ENCODE measurements around the gene KCNE3. TPM values are rescaled to one million over a fixed set of nuclear protein-coding genes. Genes with fewer than 3 reads are reported as not detected.

The KCNE3 gene
- total and polyA plus RNA-seq, 4 donors, result 3.4 to 16.1 (median 4.2) TPM

GRCh38 chr11:74462631-74463030 lies 4.7 kb downstream of the KCNE3 start:
- H3K4me1 ChIP-seq (ENCODE audit: control insufficient read depth, insufficient read depth, low read length), result peaks cover 12% of the 10 kb centered on the region
- H3K27me3 ChIP-seq (ENCODE audit: control insufficient read depth, insufficient read depth, low read length), result peaks cover 12% of the 10 kb centered on the region
- H3K4me3 ChIP-seq (ENCODE audit: low read depth, low read length), result no peak overlapping the region
- no peaks in the 10 kb centered on the region for H3K36me3 ChIP-seq (ENCODE audit: control insufficient read depth, insufficient read depth, low read length)
- no peak overlapping the region for H3K27ac ChIP-seq (ENCODE audit: low read depth, low read length)
- H3K9me3 ChIP-seq (ENCODE audit: control insufficient read depth, insufficient read depth, low read length), result no peaks in the 10 kb centered on the region
- WGBS (ENCODE audit: insufficient coverage), result 68% methylated on average over 5 of the region's 5 CpGs
- DNase-seq (ENCODE audit: low read depth in 4 of 6, low spot score in 6 of 6), result no peak

GRCh38 chr11:74462009-74462408 lies 5.3 kb downstream of the KCNE3 start:
- DNase-seq (ENCODE audit: low read depth in 4 of 6, low spot score in 6 of 6), result no peak
- peaks cover 5% of the 10 kb centered on the region for H3K4me1 ChIP-seq (ENCODE audit: control insufficient read depth, insufficient read depth, low read length)
- peaks cover 8% of the 10 kb centered on the region for H3K27me3 ChIP-seq (ENCODE audit: control insufficient read depth, insufficient read depth, low read length)
- H3K27ac ChIP-seq (ENCODE audit: low read depth, low read length), result no peak overlapping the region
- no peak overlapping the region for H3K4me3 ChIP-seq (ENCODE audit: low read depth, low read length)
- H3K9me3 ChIP-seq (ENCODE audit: control insufficient read depth, insufficient read depth, low read length), result no peaks in the 10 kb centered on the region
- no peaks in the 10 kb centered on the region for H3K36me3 ChIP-seq (ENCODE audit: control insufficient read depth, insufficient read depth, low read length)
- WGBS (ENCODE audit: insufficient coverage), result 72% methylated on average over 2 of the region's 2 CpGs

GRCh38 chr11:74460481-74461154 lies 6.7 kb downstream of the KCNE3 start:
- no peak overlapping the region for H3K4me3 ChIP-seq (ENCODE audit: low read depth, low read length)
- WGBS (ENCODE audit: insufficient coverage), result 97% methylated on average over 2 of the region's 2 CpGs
- H3K9me3 ChIP-seq (ENCODE audit: control insufficient read depth, insufficient read depth, low read length), result no peaks in the 10 kb centered on the region
- H3K4me1 ChIP-seq (ENCODE audit: control insufficient read depth, insufficient read depth, low read length), result no peaks in the 10 kb centered on the region
- no peaks in the 10 kb centered on the region for H3K36me3 ChIP-seq (ENCODE audit: control insufficient read depth, insufficient read depth, low read length)
- DNase-seq (ENCODE audit: low read depth in 4 of 6, low spot score in 6 of 6), result no peak
- H3K27me3 ChIP-seq (ENCODE audit: control insufficient read depth, insufficient read depth, low read length), result no peaks in the 10 kb centered on the region
- no peak overlapping the region for H3K27ac ChIP-seq (ENCODE audit: low read depth, low read length)

- Histone ChIP-seq H3K4me3 (ENCODE audit: low read depth, low read length) (no peak overlapping the region), H3K9me3 (ENCODE audit: control insufficient read depth, insufficient read depth, low read length) (no peaks in the 10 kb centered on the region), H3K36me3 (ENCODE audit: control insufficient read depth, insufficient read depth, low read length) (no peaks in the 10 kb centered on the region), H3K27ac (ENCODE audit: low read depth, low read length) (no peak overlapping the region), H3K4me1 (ENCODE audit: control insufficient read depth, insufficient read depth, low read length) (no peaks in the 10 kb centered on the region), H3K27me3 (ENCODE audit: control insufficient read depth, insufficient read depth, low read length) (no peaks in the 10 kb centered on the region)
- DNase-seq (ENCODE audit: low read depth in 4 of 6, low spot score in 6 of 6), result no peak
- 96% methylated on average over 2 of the region's 4 CpGs for WGBS (ENCODE audit: insufficient coverage)
Measured at GRCh38 chr11:74460065-74460464, 7.3 kb downstream of the KCNE3 start.

- H3K27me3 ChIP-seq (ENCODE audit: control insufficient read depth, insufficient read depth, low read length), result no peaks in the 10 kb centered on the region
- H3K27ac ChIP-seq (ENCODE audit: low read depth, low read length), result no peak overlapping the region
- H3K4me1 ChIP-seq (ENCODE audit: control insufficient read depth, insufficient read depth, low read length), result no peaks in the 10 kb centered on the region
- H3K36me3 ChIP-seq (ENCODE audit: control insufficient read depth, insufficient read depth, low read length), result no peaks in the 10 kb centered on the region
- 33% methylated on average over 1 of the region's 1 CpG for WGBS (ENCODE audit: insufficient coverage)
- DNase-seq (ENCODE audit: low read depth in 4 of 6, low spot score in 6 of 6), result no peak
- H3K9me3 ChIP-seq (ENCODE audit: control insufficient read depth, insufficient read depth, low read length), result no peaks in the 10 kb centered on the region
- no peak overlapping the region for H3K4me3 ChIP-seq (ENCODE audit: low read depth, low read length)
Measured at GRCh38 chr11:74459584-74459983, 7.8 kb downstream of the KCNE3 start.

GRCh38 chr11:74457356-74457755 lies 10.0 kb downstream of the KCNE3 start:
- H3K4me1 ChIP-seq (ENCODE audit: control insufficient read depth, insufficient read depth, low read length), result no peaks in the 10 kb centered on the region
- no peak overlapping the region for H3K27ac ChIP-seq (ENCODE audit: low read depth, low read length)
- H3K9me3 ChIP-seq (ENCODE audit: control insufficient read depth, insufficient read depth, low read length), result no peaks in the 10 kb centered on the region
- WGBS (ENCODE audit: insufficient coverage), result 46% methylated on average over 5 of the region's 6 CpGs
- peak in 2 of 6 donors; percentile 30 to 76 for DNase-seq (ENCODE audit: low read depth in 4 of 6, low spot score in 6 of 6)
- H3K4me3 ChIP-seq (ENCODE audit: low read depth, low read length), result no peak overlapping the region
- H3K36me3 ChIP-seq (ENCODE audit: control insufficient read depth, insufficient read depth, low read length), result no peaks in the 10 kb centered on the region
- no peaks in the 10 kb centered on the region for H3K27me3 ChIP-seq (ENCODE audit: control insufficient read depth, insufficient read depth, low read length)

- H3K9me3 ChIP-seq (ENCODE audit: control insufficient read depth, insufficient read depth, low read length), result no peaks in the 10 kb centered on the region
Measured at GRCh38 chr11:74453373-74453975, 13.9 kb downstream of the KCNE3 start.

GRCh38 chr11:74452366-74452765 lies 15.0 kb downstream of the KCNE3 start:
- Histone ChIP-seq H3K36me3 (ENCODE audit: control insufficient read depth, insufficient read depth, low read length) (no peaks in the 10 kb centered on the region), H3K4me1 (ENCODE audit: control insufficient read depth, insufficient read depth, low read length) (no peaks in the 10 kb centered on the region), H3K4me3 (ENCODE audit: low read depth, low read length) (no peak overlapping the region), H3K27ac (ENCODE audit: low read depth, low read length) (no peak overlapping the region), H3K27me3 (ENCODE audit: control insufficient read depth, insufficient read depth, low read length) (no peaks in the 10 kb centered on the region), H3K9me3 (ENCODE audit: control insufficient read depth, insufficient read depth, low read length) (no peaks in the 10 kb centered on the region)
- no peak for DNase-seq (ENCODE audit: low read depth in 4 of 6, low spot score in 6 of 6)
- WGBS (ENCODE audit: insufficient coverage), result 83% methylated on average over 2 of the region's 3 CpGs

More at GRCh38 chr11:74453373-74453975, 13.9 kb downstream of the KCNE3 start:
- Histone ChIP-seq H3K27ac (ENCODE audit: low read depth, low read length) (no peak overlapping the region), H3K36me3 (ENCODE audit: control insufficient read depth, insufficient read depth, low read length) (no peaks in the 10 kb centered on the region), H3K27me3 (ENCODE audit: control insufficient read depth, insufficient read depth, low read length) (no peaks in the 10 kb centered on the region), H3K4me1 (ENCODE audit: control insufficient read depth, insufficient read depth, low read length) (no peaks in the 10 kb centered on the region), H3K4me3 (ENCODE audit: low read depth, low read length) (no peak overlapping the region)
- 41% methylated on average over 7 of the region's 10 CpGs for WGBS (ENCODE audit: insufficient coverage)
- peak in 2 of 6 donors; percentile 23 to 51 for DNase-seq (ENCODE audit: low read depth in 4 of 6, low spot score in 6 of 6)

GRCh38 chr11:74450318-74450717 lies 17.0 kb downstream of the KCNE3 start:
- no peak overlapping the region for H3K27ac ChIP-seq (ENCODE audit: low read depth, low read length)
- WGBS (ENCODE audit: insufficient coverage), result 95% methylated on average over 3 of the region's 6 CpGs
- no peaks in the 10 kb centered on the region for H3K9me3 ChIP-seq (ENCODE audit: control insufficient read depth, insufficient read depth, low read length)
- no peak overlapping the region for H3K4me3 ChIP-seq (ENCODE audit: low read depth, low read length)
- DNase-seq (ENCODE audit: low read depth in 4 of 6, low spot score in 6 of 6), result no peak
- no peaks in the 10 kb centered on the region for H3K27me3 ChIP-seq (ENCODE audit: control insufficient read depth, insufficient read depth, low read length)
- no peaks in the 10 kb centered on the region for H3K36me3 ChIP-seq (ENCODE audit: control insufficient read depth, insufficient read depth, low read length)
- no peaks in the 10 kb centered on the region for H3K4me1 ChIP-seq (ENCODE audit: control insufficient read depth, insufficient read depth, low read length)

GRCh38 chr11:74449369-74449931 lies 17.9 kb downstream of the KCNE3 start:
- H3K27me3 ChIP-seq (ENCODE audit: control insufficient read depth, insufficient read depth, low read length), result no peaks in the 10 kb centered on the region
- DNase-seq (ENCODE audit: low read depth in 4 of 6, low spot score in 6 of 6), result peak; percentile 59 to 95 (median 64)
- H3K36me3 ChIP-seq (ENCODE audit: control insufficient read depth, insufficient read depth, low read length), result no peaks in the 10 kb centered on the region

More at GRCh38 chr11:74449369-74449931, 17.9 kb downstream of the KCNE3 start:
- 92% methylated on average over 2 of the region's 2 CpGs for WGBS (ENCODE audit: insufficient coverage)
- Histone ChIP-seq H3K4me1 (ENCODE audit: control insufficient read depth, insufficient read depth, low read length) (no peaks in the 10 kb centered on the region), H3K4me3 (ENCODE audit: low read depth, low read length) (no peak overlapping the region), H3K9me3 (ENCODE audit: control insufficient read depth, insufficient read depth, low read length) (no peaks in the 10 kb centered on the region), H3K27ac (ENCODE audit: low read depth, low read length) (no peak overlapping the region)
